ENCODE data around the gene DNAJB8.

GRCh38 chr3:128498127-128498626 is 31.5 kb upstream of the DNAJB8 start:
- TF ChIP-seq EZH2 (IDR thresholded peaks at IDR 0.05; ENCODE audit: borderline replicate concordance, low read depth, low read length, severe bottlenecking) (no peak), CTCF (IDR thresholded peaks at IDR 0.05; ENCODE audit: borderline replicate concordance, extremely low read depth, low read length, poor library complexity, severe bottlenecking) (no peak)

Measured in DND-41 (cell line).